Small intestine (tissue), 7 donors: Measurements from ENCODE around the gene CTXND1. TPM values are rescaled to one million over a fixed set of nuclear protein-coding genes. Genes with fewer than 3 reads are reported as not detected.

ENCODE experiments used
- DNase-seq, 2 donors: peaks; one replicate each; pipeline versions ENCODE4 v3.0.0 to v3.0.0-alpha.2; 2013
- FAIRE-seq: peaks from 2 replicates; lab custom pipeline; 2012; peaks lifted over from hg19 to GRCh38; lab: Jason Lieb, UNC
- H3K27ac ChIP-seq, 3 donors: one replicate each; pipeline ENCODE4 v1.5.1; 2013; ENCODE audit warnings: low read length in 2 of 3, mild to moderate bottlenecking in 2 of 3, control low read depth in 1 of 3, inconsistent platforms in 1 of 3, low read depth in 1 of 3, moderate library complexity in 1 of 3
- H3K27me3 ChIP-seq, 3 donors: one replicate each; pipeline ENCODE4 v1.6.1; 2013; ENCODE audit warnings: low read length in 3 of 3, inconsistent platforms in 1 of 3; ENCODE audit not compliant: control insufficient read depth in 3 of 3, insufficient read depth in 3 of 3
- H3K36me3 ChIP-seq, 3 donors: one replicate each; pipeline ENCODE4 v1.6.1; 2013; ENCODE audit warnings: low read length in 3 of 3, inconsistent platforms in 1 of 3, low read depth in 1 of 3, mild to moderate bottlenecking in 1 of 3, moderate library complexity in 1 of 3; ENCODE audit not compliant: control insufficient read depth in 3 of 3, insufficient read depth in 2 of 3
- H3K4me1 ChIP-seq, 3 donors: one replicate each; pipeline ENCODE4 v1.6.1; 2013; ENCODE audit warnings: low read length in 2 of 3, inconsistent platforms in 1 of 3, low read depth in 1 of 3, mild to moderate bottlenecking in 1 of 3, moderate library complexity in 1 of 3; ENCODE audit not compliant: control insufficient read depth in 3 of 3, insufficient read depth in 2 of 3
- H3K4me3 ChIP-seq, 3 donors: one replicate each; pipeline ENCODE4 v1.5.1; 2013; ENCODE audit warnings: low read length in 3 of 3, control low read depth in 1 of 3, inconsistent platforms in 1 of 3, low read depth in 1 of 3, mild to moderate bottlenecking in 1 of 3, moderate library complexity in 1 of 3
- H3K9me3 ChIP-seq, 2 donors: one replicate each; pipeline ENCODE4 v1.6.1; 2013; ENCODE audit warnings: low read depth in 1 of 2, low read length in 1 of 2; ENCODE audit not compliant: control insufficient read depth in 2 of 2, insufficient read depth in 1 of 2
- WGBS, 3 donors: extraction: QIAGEN DNeasy Blood & Tissue Kit; methylation state at CpG; one replicate each; pipeline ENCODE4 v1.1.7; 2013; 5-methylcytosine and 5-hydroxymethylcytosine counted together
- polyA plus RNA-seq, 4 donors: library from polyadenylated mRNA; stranded (reverse) in 3 of 4; unstranded in 1 of 4; fragments of 200-250 nt in 3 of 4; fragments of 120-200 nt in 1 of 4; gene quantifications; one replicate each; pipeline versions ENCODE4 v1.2.1 to v1.2.3, GENCODE V29; 2013
- donor health status: healthy with polysubstance abuse.
- donor health status: control.
- donor health status: control.
- donor health status: Bipolar disorder and iron deficiency.
- donor health status: healthy.

Gene CTXND1
- polyA plus RNA-seq, 4 donors, result under 0.01 to 12.8 (median 0.61) TPM

- Histone ChIP-seq H3K9me3 (no peaks in the 10 kb centered on the region), H3K36me3 (peaks cover 3 to 67% (median 9%) of the 10 kb centered on the region in 3 donors), H3K27ac (no peak overlapping the region), H3K4me1 (no peaks in the 10 kb centered on the region), H3K27me3 (no peaks in the 10 kb centered on the region), H3K4me3 (no peak overlapping the region)
- WGBS, 3 donors, result 66 to 92% (median 85%) methylated on average over 5 of the region's 5 CpGs
- no peak for DNase-seq
- FAIRE-seq, result no peak
These were observed 69.3 kb downstream of the CTXND1 start for GRCh38 chr15:80182611-80183261.

GRCh38 chr15:80180986-80181385 lies 71.0 kb downstream of the CTXND1 start:
- H3K9me3 ChIP-seq, result no peaks in the 10 kb centered on the region
- peaks cover 3 to 66% (median 5%) of the 10 kb centered on the region in 3 donors for H3K36me3 ChIP-seq
- no peaks in the 10 kb centered on the region for H3K27me3 ChIP-seq
- WGBS, 3 donors, result 92 to 94% (median 93%) methylated on average over 10 of the region's 10 CpGs
- no peak overlapping the region for H3K27ac ChIP-seq
- DNase-seq (no peak), FAIRE-seq (no peak)
- H3K4me1 ChIP-seq, result no peaks in the 10 kb centered on the region
- H3K4me3 ChIP-seq, result no peak overlapping the region

GRCh38 chr15:80180468-80180867 lies 71.5 kb downstream of the CTXND1 start:
- Histone ChIP-seq H3K4me3 (no peak overlapping the region), H3K27me3 (no peaks in the 10 kb centered on the region), H3K36me3 (peaks cover 3 to 65% (median 3%) of the 10 kb centered on the region in 3 donors), H3K4me1 (no peaks in the 10 kb centered on the region), H3K9me3 (no peaks in the 10 kb centered on the region), H3K27ac (no peak overlapping the region)
- 83 to 91% (median 90%) methylated on average over 7 of the region's 7 CpGs for WGBS, 3 donors
- no peak for DNase-seq
- no peak for FAIRE-seq

- peaks cover 3 to 67% (median 3%) of the 10 kb centered on the region in 3 donors for H3K36me3 ChIP-seq
- H3K27ac ChIP-seq, result no peak overlapping the region
- H3K4me1 ChIP-seq, result no peaks in the 10 kb centered on the region
- no peaks in the 10 kb centered on the region for H3K9me3 ChIP-seq
- 85 to 93% (median 93%) methylated on average over 15 to 16 of the region's 16 CpGs for WGBS, 3 donors
- no peak overlapping the region for H3K4me3 ChIP-seq
- no peaks in the 10 kb centered on the region for H3K27me3 ChIP-seq
- DNase-seq (no peak), FAIRE-seq (no peak)
These were observed 72.1 kb downstream of the CTXND1 start for GRCh38 chr15:80179935-80180334.

GRCh38 chr15:80179025-80179759 lies 72.8 kb downstream of the CTXND1 start:
- Histone ChIP-seq H3K9me3 (no peaks in the 10 kb centered on the region), H3K4me1 (no peaks in the 10 kb centered on the region), H3K27ac (no peak overlapping the region), H3K27me3 (no peaks in the 10 kb centered on the region), H3K4me3 (no peak overlapping the region), H3K36me3 (peaks cover 3 to 70% (median 3%) of the 10 kb centered on the region in 3 donors)
- DNase-seq (no peak), FAIRE-seq (no peak)
- 87 to 93% (median 90%) methylated on average over 17 of the region's 17 CpGs for WGBS, 3 donors

GRCh38 chr15:80177156-80177555 lies 74.9 kb downstream of the CTXND1 start:
- Histone ChIP-seq H3K27me3 (no peaks in the 10 kb centered on the region), H3K36me3 (peaks cover 3 to 74% (median 3%) of the 10 kb centered on the region in 3 donors), H3K27ac (no peak overlapping the region), H3K4me3 (no peak overlapping the region), H3K9me3 (no peaks in the 10 kb centered on the region), H3K4me1 (no peaks in the 10 kb centered on the region)
- FAIRE-seq (no peak), DNase-seq (no peak)
- WGBS, 3 donors, result 90 to 98% (median 92%) methylated on average over 2 of the region's 2 CpGs

GRCh38 chr15:80176443-80176842 lies 75.6 kb downstream of the CTXND1 start:
- Histone ChIP-seq H3K4me3 (no peak overlapping the region), H3K27me3 (no peaks in the 10 kb centered on the region), H3K4me1 (no peaks in the 10 kb centered on the region), H3K36me3 (peaks cover 3 to 76% (median 3%) of the 10 kb centered on the region in 3 donors), H3K27ac (no peak overlapping the region), H3K9me3 (no peaks in the 10 kb centered on the region)
- no peak for DNase-seq
- no peak for FAIRE-seq
- WGBS, 3 donors, result 63 to 73% (median 66%) methylated on average over 6 of the region's 6 CpGs

GRCh38 chr15:80175436-80175835 lies 76.6 kb downstream of the CTXND1 start:
- H3K4me1 ChIP-seq, result no peaks in the 10 kb centered on the region
- DNase-seq, result no peak
- H3K27me3 ChIP-seq, result no peaks in the 10 kb centered on the region
- H3K36me3 ChIP-seq, result peaks cover 2 to 67% (median 3%) of the 10 kb centered on the region in 3 donors
- WGBS, 3 donors, result 95 to 97% (median 96%) methylated on average over 9 of the region's 9 CpGs
- no peak for FAIRE-seq
- no peak overlapping the region for H3K27ac ChIP-seq
- H3K9me3 ChIP-seq, result no peaks in the 10 kb centered on the region
- H3K4me3 ChIP-seq, result no peak overlapping the region
